Activated B cell treated with CpG ODN at 0.5 μM for 24 hours (primary cell): Measurements from ENCODE around the gene SLC35B1. TPM values are rescaled to one million over a fixed set of nuclear protein-coding genes. Genes with fewer than 3 reads are reported as not detected.
A peak's percentile ranks its signal among the peaks of the same experiment; 100 is the strongest.

ENCODE experiments used
- ATAC-seq: fragments of 200-7000 bp; cut with Tn5 transposase; one replicate; pipeline ENCODE4 v1.10.0; 2021; ENCODE audit warnings: low read depth, mild to moderate bottlenecking, moderate library complexity
- CTCF ChIA-PET: fragments of 350-600 bp; sonication (Branson Sonifier 250); formaldehyde crosslinking; loops from one replicate; lab custom pipeline; 2021; ENCODE audit warnings: antibody characterized with exemption; lab: Charles Lee
- POLR2A ChIA-PET: fragments of 350-600 bp; sonication (Branson Sonifier 250); formaldehyde crosslinking; loops from one replicate; lab custom pipeline; 2021; ENCODE audit warnings: antibody characterized with exemption; lab: Charles Lee
- DNase-seq: peaks from one replicate; pipeline ENCODE4 v3.0.0; 2022
- H3K27ac Mint-ChIP-seq: one replicate; pipeline ENCODE4 v1.8.0; 2020; ENCODE audit warnings: mixed read lengths
- H3K27me3 Mint-ChIP-seq: one replicate; pipeline ENCODE4 v1.8.0; 2021; ENCODE audit warnings: mixed read lengths
- H3K36me3 Mint-ChIP-seq: one replicate; pipeline ENCODE4 v1.8.0; 2021; ENCODE audit warnings: low read depth, mixed read lengths
- H3K4me1 Mint-ChIP-seq: one replicate; pipeline ENCODE4 v1.8.0; 2021; ENCODE audit warnings: mixed read lengths
- H3K4me3 Mint-ChIP-seq: one replicate; pipeline ENCODE4 v1.8.0; 2020; ENCODE audit warnings: mild to moderate bottlenecking, mixed read lengths
- H3K9me3 Mint-ChIP-seq: one replicate; pipeline ENCODE4 v1.8.0; 2020; ENCODE audit warnings: mixed read lengths
- intact Hi-C: fragments of 100-400 bp; cut with micrococcal nuclease; formaldehyde crosslinking; loops from one replicate; pipeline ENCODE4 v1.15.1; 2024
- total RNA-seq: library from RNA; stranded (reverse); gene quantifications from 2 replicates; pipeline ENCODE4 v1.2.3, GENCODE V29; 2022
- TF ChIP-seq, protein P1 (sequence below): fragments of 200-600 bp; IDR thresholded peaks from one replicate; pipeline ENCODE4 v1.8.0; 2022; ENCODE audit warnings: antibody characterized with exemption, mild to moderate bottlenecking

The SLC35B1 gene
- total RNA-seq, 1 donor from 2014 or later = 53.8 TPM

DNA sequence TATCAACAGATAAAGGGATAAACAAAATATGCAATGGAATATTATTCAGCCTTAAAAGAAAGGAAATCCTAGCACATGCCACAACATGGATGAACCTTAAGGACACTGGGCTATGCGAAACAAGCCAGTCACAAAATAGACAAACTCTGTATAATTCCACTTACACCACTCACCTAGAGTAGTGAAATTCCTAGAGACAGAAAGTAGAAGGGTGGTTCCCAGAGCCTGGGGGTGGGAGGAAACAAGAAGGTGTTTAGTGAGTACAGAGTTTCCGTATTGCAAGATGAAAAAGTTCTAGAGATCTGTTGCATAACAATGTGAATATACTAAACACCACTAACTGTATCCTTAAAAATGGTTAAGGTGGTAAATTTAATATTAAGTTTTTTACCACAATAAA, 39.9 kb downstream of the SLC35B1 start:
- DNase-seq (no peak), ATAC-seq (no peak)
- Mint-ChIP-seq H3K27me3 (no peaks in the 10 kb centered on the region), H3K4me1 (peaks cover 25% of the 10 kb centered on the region), H3K9me3 (no peaks in the 10 kb centered on the region), H3K36me3 (peaks cover 18% of the 10 kb centered on the region), H3K27ac (no peak overlapping the region), H3K4me3 (no peak overlapping the region)
- TF ChIP-seq, protein P1, sequence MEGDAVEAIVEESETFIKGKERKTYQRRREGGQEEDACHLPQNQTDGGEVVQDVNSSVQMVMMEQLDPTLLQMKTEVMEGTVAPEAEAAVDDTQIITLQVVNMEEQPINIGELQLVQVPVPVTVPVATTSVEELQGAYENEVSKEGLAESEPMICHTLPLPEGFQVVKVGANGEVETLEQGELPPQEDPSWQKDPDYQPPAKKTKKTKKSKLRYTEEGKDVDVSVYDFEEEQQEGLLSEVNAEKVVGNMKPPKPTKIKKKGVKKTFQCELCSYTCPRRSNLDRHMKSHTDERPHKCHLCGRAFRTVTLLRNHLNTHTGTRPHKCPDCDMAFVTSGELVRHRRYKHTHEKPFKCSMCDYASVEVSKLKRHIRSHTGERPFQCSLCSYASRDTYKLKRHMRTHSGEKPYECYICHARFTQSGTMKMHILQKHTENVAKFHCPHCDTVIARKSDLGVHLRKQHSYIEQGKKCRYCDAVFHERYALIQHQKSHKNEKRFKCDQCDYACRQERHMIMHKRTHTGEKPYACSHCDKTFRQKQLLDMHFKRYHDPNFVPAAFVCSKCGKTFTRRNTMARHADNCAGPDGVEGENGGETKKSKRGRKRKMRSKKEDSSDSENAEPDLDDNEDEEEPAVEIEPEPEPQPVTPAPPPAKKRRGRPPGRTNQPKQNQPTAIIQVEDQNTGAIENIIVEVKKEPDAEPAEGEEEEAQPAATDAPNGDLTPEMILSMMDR = no peak
- intact Hi-C loops = no loop called here
- ChIA-PET POLR2A (interaction anchor here (0.6 kb wide), 1 partner anchor 54 kb away, joined by 4 read pairs; no protein-coding TSS in a partner anchor), CTCF (no interaction called here)

DNA sequence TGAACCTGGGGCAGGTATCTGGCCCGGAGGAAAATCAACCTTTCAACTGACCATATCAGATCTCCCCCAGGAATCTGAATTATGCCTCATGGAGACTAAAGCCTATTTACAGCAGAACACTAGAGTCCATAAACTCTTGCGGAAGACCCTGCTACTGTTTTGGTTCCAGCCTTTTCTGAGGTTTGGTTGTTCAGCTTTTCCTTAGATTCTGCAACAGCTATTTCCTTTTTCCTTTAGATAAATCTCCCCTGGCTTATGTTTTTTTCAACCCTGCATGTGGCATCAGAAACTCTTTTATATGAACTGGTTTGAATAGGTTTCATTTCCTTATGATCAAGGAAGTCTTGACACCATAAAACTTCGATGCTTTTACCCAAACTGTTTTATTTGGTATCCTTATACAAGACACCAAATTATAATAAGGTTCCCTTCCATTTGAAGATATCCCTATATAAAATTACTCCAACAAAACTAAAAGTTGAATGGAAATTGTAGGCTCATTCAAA, 43.0 kb downstream of the SLC35B1 start:
- H3K4me3 Mint-ChIP-seq = no peak overlapping the region
- POLR2A ChIA-PET = no interaction called here
- H3K27me3 Mint-ChIP-seq = no peaks in the 10 kb centered on the region
- peaks cover 32% of the 10 kb centered on the region for H3K4me1 Mint-ChIP-seq
- intact Hi-C loops = no loop called here
- H3K27ac Mint-ChIP-seq = peak overlapping the region; percentile 75
- H3K36me3 Mint-ChIP-seq = peaks cover 30% of the 10 kb centered on the region
- H3K9me3 Mint-ChIP-seq = no peaks in the 10 kb centered on the region
- DNase-seq (no peak), ATAC-seq (no peak)
- TF ChIP-seq, protein P1 = no peak
- CTCF ChIA-PET = no interaction called here

DNA sequence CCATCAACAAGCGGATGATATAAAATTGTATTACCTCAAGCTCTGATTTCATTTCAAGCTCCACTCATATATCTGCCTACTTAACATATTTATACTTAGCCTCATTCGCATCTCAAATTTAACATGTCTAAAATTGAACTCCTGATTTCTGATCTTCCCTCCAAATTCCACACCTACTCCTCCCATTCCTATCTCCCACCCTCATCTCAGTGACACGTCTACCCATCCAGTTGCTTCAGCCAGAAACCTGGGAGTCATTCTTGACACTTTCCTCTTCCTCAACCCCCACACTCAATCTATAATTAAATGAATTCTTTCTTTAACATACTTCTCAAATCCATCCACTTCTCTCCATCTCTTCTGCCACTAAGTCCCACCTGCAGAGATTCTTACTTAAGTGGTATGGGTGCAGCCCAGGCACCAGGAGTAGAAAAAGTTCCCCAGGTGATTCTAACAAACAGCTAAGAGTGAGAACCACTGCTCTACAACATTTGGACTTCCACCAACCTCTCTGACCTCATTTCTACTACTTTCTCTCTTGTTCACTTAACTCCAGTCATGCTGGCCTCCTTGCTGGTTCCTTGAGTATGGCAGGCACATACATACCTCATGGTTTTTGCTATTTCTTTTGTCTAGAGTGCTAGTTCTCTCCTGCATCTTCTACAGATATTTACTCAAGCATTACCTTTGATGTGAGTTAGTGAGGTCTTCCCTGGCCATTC, 47.9 kb downstream of the SLC35B1 start:
- Mint-ChIP-seq H3K27me3 (no peaks in the 10 kb centered on the region), H3K4me1 (peaks cover 44% of the 10 kb centered on the region), H3K9me3 (no peaks in the 10 kb centered on the region), H3K36me3 (peaks cover 39% of the 10 kb centered on the region), H3K4me3 (no peak overlapping the region), H3K27ac (no peak overlapping the region)
- intact Hi-C loops = no loop called here
- no peak for ATAC-seq
- no peak for DNase-seq
- TF ChIP-seq, protein P1 = no peak
- CTCF ChIA-PET = no interaction called here
- POLR2A ChIA-PET = interaction anchor here (1.2 kb wide), 1 partner anchor 11 kb away, joined by 3 read pairs; no protein-coding TSS in a partner anchor

DNA sequence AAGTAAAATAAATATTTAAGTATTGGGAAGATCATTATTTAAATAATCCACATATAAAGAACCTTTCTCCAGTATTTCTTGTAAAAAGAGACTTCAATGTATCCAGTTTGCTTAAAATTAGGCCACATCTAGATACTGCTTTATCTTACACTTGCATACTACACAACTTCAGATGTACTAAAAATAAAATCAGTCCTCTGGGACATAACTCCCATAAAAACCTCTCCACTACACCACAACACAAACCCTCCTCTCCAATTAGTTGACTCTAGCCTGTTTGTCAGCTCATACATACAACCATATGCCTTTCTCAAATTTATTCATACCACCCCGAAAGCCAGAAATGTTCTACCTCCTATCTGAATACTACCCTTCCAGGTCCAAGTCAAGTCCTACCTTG, 51.5 kb downstream of the SLC35B1 start:
- TF ChIP-seq, protein P1 = no peak
- H3K9me3 Mint-ChIP-seq = no peaks in the 10 kb centered on the region
- ATAC-seq (no peak), DNase-seq (no peak)
- H3K27me3 Mint-ChIP-seq = no peaks in the 10 kb centered on the region
- no peak overlapping the region for H3K4me3 Mint-ChIP-seq
- peaks cover 43% of the 10 kb centered on the region for H3K4me1 Mint-ChIP-seq
- peaks cover 27% of the 10 kb centered on the region for H3K36me3 Mint-ChIP-seq
- intact Hi-C loops = no loop called here
- CTCF ChIA-PET = no interaction called here
- POLR2A ChIA-PET = no interaction called here
- no peak overlapping the region for H3K27ac Mint-ChIP-seq

Other genes starting within 250 kb of the SLC35B1 start
- 1.2 and 1.3 TPM in 2 replicates for gene NGFR, start 212.7 kb downstream of the SLC35B1 start, total RNA-seq
- gene NXPH3, start 132.1 kb downstream of the SLC35B1 start, total RNA-seq = not detected in 2 replicates
- 57.4 and 65.8 TPM in 2 replicates for gene SPOP, start 29.9 kb downstream of the SLC35B1 start, total RNA-seq
- 27.7 and 30.0 TPM in 2 replicates for gene FAM117A, start 56.2 kb upstream of the SLC35B1 start, total RNA-seq
- gene KAT7, start 80.7 kb upstream of the SLC35B1 start, total RNA-seq = 95.0 and 95.8 TPM in 2 replicates
- not detected in 2 replicates for gene TAC4, start 140.1 kb upstream of the SLC35B1 start, total RNA-seq